Cerebellar cortex (tissue), 1 donor: ENCODE measurements around the gene TSPAN5.

Experiments used
- DNase-seq: peaks from one replicate; pipeline ENCODE4 v3.0.0-alpha.2; 2015; ENCODE audit warnings: low spot score

TSPAN5 gene

GRCh38 chr4:98643755-98644154 lies 14.7 kb downstream of the TSPAN5 start:
- DNase-seq = no peak

DNA sequence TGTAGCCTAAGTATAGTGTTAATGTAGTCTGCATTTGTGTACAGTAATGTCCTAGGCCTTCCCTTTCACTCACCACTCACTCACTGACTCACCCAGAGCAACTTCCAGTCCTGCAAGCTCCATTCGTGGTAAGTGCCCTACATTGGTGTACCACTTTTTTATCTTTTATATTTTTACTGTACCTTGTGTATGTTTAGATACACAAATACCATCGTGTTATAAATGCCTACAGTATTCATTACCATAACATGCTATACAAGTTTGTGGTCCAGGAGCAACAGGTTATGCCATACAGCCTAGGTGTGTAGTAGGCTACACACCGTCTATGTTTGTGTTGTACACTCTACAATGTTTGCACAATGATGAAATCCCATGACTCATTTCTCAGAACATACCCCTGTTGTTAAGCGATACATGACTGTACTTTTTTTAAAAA lies 15.4 kb downstream of the TSPAN5 start:
- no peak for DNase-seq

GRCh38 chr4:98641906-98642668 lies 16.3 kb downstream of the TSPAN5 start:
- DNase-seq = no peak

DNA sequence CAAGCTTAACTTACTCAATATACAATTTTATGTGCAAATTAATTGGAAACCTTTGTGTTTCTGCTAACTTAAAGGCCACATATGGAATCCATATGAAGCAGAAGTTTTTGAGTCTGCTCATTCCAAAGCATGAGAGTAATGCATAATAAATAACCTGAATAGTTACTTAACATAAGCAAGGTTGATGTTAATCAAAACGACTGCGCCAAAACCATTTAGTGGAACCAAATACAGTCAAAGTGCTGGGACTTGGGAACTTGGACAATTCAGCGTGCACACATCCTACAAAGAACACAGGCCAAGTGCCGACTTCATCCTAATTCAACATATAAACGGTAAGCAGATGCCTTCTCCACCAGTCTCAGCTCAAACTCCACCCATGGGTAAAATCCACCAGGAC lies 17.0 kb downstream of the TSPAN5 start:
- DNase-seq = no peak

DNA sequence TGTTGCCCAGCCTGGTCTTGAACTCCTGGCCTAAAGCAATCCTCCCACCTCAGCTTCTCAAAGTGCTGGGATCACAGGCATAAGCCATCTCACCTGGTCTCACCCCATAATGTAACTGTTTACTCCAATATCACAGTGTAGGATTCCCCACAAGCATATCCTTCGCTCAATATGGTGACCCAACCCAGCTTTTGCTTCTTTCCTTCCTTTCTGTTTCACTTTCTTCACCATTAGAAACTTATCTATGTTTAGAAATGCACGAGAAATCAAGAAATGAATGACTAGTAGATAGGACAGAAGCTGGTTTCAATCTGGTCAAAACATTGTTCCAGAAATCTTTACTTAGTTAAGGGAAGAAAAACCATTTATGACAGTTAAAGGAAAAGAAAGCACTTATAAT lies 18.9 kb downstream of the TSPAN5 start:
- DNase-seq = no peak

DNA sequence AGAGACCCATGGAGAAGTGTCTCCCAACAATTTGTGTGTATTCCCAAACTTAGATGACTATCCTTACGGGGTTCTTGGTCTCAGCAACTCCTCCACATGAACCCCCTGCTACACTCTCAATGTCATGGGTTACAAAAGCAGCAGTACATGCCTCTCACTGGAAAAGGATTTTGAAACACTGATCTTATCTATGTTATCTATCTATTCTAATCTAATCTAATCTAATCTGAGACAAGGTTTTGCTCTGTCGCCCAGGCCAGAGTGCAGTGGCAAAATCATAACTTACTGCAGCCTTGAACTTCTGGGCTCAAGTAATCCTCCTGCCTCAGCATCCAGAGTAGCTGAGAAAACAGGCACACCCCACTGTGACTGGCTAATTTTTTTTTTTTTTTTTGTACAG lies 19.3 kb downstream of the TSPAN5 start:
- DNase-seq = no peak

DNA sequence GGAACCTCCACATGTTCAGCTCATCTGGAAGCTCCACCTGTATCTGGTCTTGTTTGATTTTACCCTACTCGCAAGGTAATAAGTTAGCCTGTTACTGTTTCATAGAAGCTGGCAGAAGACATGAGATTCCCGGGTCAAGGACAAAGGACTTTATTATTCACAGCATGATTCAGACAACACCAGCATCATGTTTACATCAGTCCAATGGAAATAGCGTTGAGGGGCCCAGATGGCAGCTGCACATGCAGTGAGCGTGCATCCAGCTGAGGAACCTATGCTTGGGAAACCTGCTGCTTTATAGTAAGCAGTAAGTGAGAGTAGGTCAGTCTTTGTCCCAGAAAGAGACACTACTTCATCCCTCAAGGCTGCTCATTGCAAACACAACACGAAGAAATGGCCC lies 19.8 kb downstream of the TSPAN5 start:
- no peak for DNase-seq

DNA sequence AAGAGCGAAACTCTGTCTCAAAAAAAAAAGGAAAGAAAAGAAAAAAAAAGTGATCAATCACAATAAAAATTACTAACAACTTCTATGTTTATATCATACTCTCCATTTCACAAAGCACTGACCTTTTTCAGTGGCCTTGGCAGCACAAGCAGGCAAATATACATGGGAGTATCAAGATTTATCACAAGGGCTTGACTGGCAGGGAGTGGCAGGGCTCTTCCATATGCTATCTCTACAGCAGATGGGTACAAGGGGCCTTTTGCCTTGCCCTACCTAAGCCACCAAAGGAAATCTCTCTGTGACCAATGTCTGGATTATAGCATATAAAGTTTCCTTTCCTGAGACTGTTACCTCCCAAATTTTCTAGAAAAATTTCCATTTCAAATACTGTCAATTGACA lies 24.4 kb downstream of the TSPAN5 start:
- no peak for DNase-seq

DNA sequence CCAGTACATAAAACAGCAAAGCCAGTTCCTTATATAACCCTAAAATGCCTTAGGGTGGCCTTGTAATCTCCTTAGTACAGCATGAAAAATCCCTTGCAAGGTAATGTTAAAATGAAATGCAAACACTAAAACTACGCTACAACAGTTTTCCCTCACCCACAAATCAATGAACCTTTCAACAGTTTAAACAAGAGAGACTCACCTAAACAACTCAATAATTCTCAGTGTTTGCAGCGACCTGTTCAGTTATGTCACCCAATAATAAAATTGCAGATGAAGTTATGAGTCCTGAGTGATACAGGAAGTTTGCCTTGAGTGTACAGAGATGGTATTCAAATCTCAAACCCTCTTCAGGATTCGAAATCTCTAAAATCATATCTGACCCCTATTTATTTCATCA lies 25.3 kb downstream of the TSPAN5 start:
- no peak for DNase-seq

DNA sequence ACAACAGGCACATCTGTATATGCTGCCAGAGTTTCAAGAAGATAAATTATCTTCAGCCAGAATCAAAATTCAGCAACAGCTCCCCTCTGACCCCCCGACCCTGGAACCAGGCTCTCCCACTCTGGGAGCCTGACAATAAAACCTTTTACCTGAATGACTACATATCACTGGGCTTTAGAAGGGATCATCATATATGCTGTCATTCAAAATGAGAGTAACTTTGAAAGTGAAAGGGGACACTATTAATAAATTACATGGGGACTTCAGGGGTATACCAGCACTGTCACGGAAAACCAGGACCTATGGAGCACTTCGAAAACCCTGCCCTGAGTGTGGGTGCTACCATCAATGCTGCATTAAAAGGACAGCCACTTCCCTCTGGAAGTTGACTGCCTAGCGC lies 26.2 kb downstream of the TSPAN5 start:
- no peak for DNase-seq

- no peak for DNase-seq
Measured at GRCh38 chr4:98631506-98631905, 26.9 kb downstream of the TSPAN5 start.

DNA sequence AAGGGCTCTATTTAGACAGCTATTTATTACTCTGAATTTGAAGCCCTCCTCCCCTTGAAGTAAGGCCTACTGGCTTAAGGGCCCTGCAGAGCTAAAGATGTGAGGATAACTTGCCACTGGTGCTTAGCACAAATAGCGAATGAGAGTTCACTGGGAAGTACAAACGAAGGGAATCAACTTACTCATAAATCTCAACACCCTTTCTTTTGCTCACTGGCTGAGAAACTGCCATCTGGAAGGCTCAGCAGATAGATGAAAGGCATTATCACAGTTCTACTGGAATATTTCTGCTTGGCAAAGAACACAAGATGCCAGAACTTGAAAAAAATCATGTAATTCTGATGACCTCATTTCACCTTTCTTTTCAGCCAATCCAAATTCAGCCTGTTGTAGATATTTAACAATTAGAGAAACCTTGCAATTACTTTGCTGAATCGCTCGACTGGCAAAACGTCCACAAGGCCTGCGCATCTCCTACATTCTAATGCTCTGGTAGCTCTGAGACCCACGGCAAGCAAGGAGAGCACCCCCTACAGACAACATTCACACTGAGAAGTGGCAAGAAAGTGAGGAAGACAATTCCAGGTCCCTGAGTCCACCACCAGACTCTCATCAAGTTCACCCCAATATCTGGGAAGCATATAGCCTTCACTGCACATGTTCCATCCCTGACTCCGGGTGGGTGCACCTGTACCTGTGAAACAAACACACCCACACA lies 27.5 kb downstream of the TSPAN5 start:
- DNase-seq = peak; percentile 81

- DNase-seq = peak; percentile 85
Measured at GRCh38 chr4:98627531-98628257, 30.7 kb downstream of the TSPAN5 start.

GRCh38 chr4:98626350-98626749 lies 32.1 kb downstream of the TSPAN5 start:
- DNase-seq = peak; percentile 61

- DNase-seq = no peak
Measured at GRCh38 chr4:98625920-98626319, 32.5 kb downstream of the TSPAN5 start.

DNA sequence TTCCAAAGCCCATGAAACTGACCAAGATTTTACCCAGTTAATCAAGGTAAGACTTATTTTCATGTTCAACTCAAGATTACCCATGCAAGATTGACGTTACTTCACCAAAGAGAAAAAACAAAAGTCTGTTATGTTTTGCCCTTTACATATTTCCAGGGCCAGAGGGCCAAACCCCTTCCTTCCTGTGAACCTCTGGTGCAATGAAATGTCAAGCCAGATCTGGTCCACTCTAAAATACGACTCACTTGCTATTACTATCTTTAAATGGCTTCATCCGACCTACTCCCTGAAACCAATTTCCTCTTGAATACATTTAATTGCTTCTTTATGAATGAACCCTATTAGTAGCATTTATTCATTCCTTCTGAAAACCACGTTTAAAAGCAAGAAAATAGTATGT lies 33.0 kb downstream of the TSPAN5 start:
- DNase-seq = no peak

DNA sequence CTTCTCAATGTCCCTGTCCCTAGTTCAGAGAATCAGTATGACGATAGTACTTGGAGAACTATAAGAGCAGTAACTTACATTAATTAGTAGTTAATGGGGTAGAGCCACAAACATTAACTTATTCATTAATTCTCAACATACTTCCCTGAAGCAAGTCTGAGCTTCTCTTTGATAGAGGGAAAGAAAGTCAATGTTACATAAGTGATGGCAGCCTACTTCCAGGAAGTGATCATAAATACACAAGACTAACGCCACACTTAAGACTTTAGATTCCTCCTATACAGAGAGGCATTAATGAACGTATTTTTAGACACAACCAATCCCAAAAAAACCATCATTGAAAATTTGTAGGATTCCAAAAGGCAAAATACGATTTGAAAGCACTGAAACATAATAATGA lies 33.8 kb downstream of the TSPAN5 start:
- DNase-seq = no peak

DNA sequence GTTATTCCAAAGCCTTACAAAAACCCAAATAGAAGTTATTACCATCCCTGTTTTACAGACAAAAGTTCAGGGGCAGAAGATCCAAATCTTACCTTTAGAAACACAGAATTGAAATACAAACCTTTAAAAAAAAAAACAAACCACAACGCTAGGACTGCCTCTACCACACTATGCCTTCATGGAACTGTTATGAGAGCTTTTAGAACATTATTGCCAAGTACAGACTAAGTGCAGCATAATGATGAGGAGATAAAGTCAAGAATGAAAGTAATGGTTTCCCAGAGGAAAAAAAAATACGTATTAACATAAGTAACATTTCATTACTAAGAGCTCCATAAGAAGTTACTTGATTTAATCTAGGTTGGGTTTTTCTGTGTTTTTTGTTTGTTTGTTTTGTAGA lies 34.3 kb downstream of the TSPAN5 start:
- no peak for DNase-seq

DNA sequence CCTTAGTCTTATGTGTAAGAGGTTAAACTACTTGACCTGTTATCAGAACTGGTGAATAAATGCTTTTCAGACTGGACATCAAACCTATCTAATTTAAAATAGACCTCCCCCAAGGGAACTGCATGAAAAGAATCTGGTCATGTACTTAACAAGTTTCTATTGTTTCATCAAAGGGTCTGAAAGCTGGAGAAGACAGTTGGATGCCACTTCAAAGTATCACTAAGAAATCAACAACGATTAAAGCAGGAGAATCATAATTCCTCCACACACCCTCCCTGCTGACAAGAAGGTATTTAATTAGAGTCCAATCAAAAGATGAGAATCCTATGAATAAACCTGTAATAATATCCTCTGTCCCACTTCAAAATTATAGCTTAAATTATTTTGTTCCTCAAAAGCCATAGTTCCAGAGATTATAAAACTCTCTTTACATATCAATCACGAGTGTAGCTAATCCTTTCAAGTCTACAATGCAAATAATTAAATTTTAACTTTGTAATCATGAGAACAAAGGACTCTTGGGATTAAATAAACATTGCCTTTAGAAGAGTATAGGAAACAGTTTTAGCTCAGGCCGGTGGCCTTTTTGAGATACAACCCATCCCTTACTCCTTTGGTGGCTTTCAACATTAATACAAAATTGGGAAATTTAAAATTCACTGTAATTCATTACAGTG lies 35.1 kb downstream of the TSPAN5 start:
- DNase-seq = no peak

DNA sequence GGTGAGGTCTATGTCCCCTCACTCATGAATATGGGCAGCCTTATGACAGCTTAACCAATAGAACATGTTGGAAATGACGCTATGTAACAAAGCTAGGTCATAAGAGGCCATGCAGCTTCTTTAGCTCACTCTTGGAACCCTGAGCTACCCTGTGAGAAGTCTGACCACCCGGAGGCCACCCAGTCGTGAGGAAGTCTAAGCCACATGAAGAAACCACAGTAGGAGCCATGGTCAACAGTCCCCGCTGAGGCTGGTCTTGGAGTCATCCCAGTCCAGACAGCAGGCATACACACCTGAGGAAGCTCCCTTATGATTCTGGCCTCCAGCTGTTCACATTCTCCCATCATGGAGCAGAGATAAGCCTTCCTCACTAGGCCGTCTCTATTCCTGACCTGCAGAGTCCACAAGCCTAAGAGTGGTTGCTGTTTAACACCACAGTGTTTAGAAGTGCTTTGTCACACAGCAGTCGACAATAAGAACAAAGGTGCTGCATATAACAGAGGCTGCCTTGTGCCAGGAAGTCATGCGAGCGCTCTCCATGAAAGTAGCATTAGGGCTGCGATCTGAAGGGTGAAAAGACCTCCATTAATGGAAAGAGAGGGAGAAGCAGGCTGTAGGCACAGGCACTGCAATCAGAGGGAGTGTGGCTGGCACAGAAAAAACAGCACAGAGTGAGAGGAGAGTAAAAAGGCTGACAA lies 38.2 kb downstream of the TSPAN5 start:
- DNase-seq = no peak

DNA sequence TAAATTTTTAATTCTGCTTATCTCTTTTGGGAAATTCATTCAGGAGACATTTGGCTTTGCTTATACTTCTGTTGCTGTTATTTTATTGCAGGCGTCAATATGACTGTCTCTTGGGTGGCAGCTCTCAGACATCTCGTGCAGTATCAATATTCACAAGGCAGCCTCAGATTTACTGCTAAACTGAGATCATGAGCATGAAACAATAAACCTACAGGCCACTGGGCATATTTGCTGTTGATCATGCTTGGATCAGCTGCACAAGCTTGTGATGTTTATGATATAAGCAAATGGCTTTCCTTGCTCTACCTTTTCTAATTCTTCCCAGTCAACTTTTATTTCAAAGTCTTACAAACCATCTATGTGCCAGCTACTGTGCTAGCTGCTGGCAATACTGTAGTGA lies 39.2 kb downstream of the TSPAN5 start:
- DNase-seq = peak; percentile 54

- no peak for DNase-seq
Measured at GRCh38 chr4:98618680-98619079, 39.7 kb downstream of the TSPAN5 start.
